Measurements from ENCODE around the gene PARD3. TPM values are rescaled to one million over a fixed set of nuclear protein-coding genes. Genes with fewer than 3 reads are reported as not detected.
A peak's percentile ranks its signal among the peaks of the same experiment; 100 is the strongest.

The PARD3 gene
- total RNA-seq, 1 experiment from 2014 or later, result 154 TPM

DNA sequence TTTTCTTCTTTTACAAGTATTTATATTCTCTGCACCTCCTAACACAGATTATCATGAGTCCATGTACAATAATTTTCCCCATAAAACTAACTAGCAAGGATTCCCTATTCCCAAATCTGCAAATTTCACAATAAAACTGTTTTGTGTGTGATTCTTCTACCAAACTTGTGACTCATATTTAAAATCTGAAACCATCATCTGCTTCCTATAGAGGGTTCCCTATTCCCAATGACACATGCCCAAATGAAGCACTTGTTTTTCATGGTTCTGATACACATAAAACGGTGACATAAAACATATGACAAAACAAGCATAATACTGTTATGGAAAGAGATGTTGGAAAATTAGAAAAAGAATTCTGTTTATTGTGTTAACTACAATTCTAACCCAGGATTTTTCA is 657.6 kb downstream of the PARD3 start:
- H4K20me1 ChIP-seq (ENCODE audit: low read length), result no peaks in the 10 kb centered on the region
- BruUV-seq (replicated peaks), result no TSS peak
- no peak overlapping the region for H3K4me3 ChIP-seq (ENCODE audit: low read length)
- ATAC-seq (peak; percentile 65), DNase-seq (peak; percentile 82)
- H3K4me2 ChIP-seq (ENCODE audit: low read length), result peak overlapping the region; percentile 35
- ChIA-PET POLR2A (ENCODE audit: unreplicated experiment) (no interaction called here), CTCF (interaction anchor here (0.5 to 0.6 kb wide), 2 partner anchors 422 to 823 kb away, joined by 3 read pairs; partner anchors contain the start of gene NRP1)
- peaks cover 9% of the 10 kb centered on the region for H3F3A ChIP-seq (ENCODE audit: low read length, unreplicated experiment)
- H3K27me3 ChIP-seq (ENCODE audit: low read length), result no peaks in the 10 kb centered on the region
- H3K9me2 ChIP-seq (replicated peaks; ENCODE audit: low read length), result peaks cover 3% of the 10 kb centered on the region; the same call in 1 of the 2 replicates
- TF ChIP-seq, protein P1, sequence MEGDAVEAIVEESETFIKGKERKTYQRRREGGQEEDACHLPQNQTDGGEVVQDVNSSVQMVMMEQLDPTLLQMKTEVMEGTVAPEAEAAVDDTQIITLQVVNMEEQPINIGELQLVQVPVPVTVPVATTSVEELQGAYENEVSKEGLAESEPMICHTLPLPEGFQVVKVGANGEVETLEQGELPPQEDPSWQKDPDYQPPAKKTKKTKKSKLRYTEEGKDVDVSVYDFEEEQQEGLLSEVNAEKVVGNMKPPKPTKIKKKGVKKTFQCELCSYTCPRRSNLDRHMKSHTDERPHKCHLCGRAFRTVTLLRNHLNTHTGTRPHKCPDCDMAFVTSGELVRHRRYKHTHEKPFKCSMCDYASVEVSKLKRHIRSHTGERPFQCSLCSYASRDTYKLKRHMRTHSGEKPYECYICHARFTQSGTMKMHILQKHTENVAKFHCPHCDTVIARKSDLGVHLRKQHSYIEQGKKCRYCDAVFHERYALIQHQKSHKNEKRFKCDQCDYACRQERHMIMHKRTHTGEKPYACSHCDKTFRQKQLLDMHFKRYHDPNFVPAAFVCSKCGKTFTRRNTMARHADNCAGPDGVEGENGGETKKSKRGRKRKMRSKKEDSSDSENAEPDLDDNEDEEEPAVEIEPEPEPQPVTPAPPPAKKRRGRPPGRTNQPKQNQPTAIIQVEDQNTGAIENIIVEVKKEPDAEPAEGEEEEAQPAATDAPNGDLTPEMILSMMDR (conservative IDR thresholded peaks at IDR 0.05; ENCODE audit: low read depth, low read length), result no peak
- TF ChIP-seq EZH2phosphoT487 (IDR thresholded peaks at IDR 0.05; ENCODE audit: borderline replicate concordance, low read length), result no peak
- TF ChIP-seq EZH2 (IDR thresholded peaks at IDR 0.05; ENCODE audit: low read length, unreplicated experiment), result no peak
- no peaks in the 10 kb centered on the region for H3K79me2 ChIP-seq (ENCODE audit: low read length)
- H3K4me1 ChIP-seq (ENCODE audit: insufficient read depth, low read length), result peaks cover 22% of the 10 kb centered on the region
- H3K9ac ChIP-seq (ENCODE audit: low read length), result no peak overlapping the region
- H3K9me3 ChIP-seq (ENCODE audit: low read length), result no peaks in the 10 kb centered on the region
- H2AFZ ChIP-seq (ENCODE audit: low read length), result no peak overlapping the region
- peak overlapping the region; percentile 46 for H3K27ac ChIP-seq (ENCODE audit: low read length)
- H3K36me3 ChIP-seq (ENCODE audit: low read depth, low read length), result no peaks in the 10 kb centered on the region
- intact Hi-C loops (cut with micrococcal nuclease), result loop anchor here (1.0 to 5.0 kb wide), 2 partner anchors 28 to 825 kb away; partner anchors contain the start of gene NRP1

GRCh38 chr10:34156781-34157425 is 658.2 kb downstream of the PARD3 start:
- no peaks in the 10 kb centered on the region for H3K36me3 ChIP-seq (ENCODE audit: low read depth, low read length)
- H2AFZ ChIP-seq (ENCODE audit: low read length), result no peak overlapping the region
- H3K9me2 ChIP-seq (replicated peaks; ENCODE audit: low read length), result peaks cover 3% of the 10 kb centered on the region; the same call in 1 of the 2 replicates
- TF ChIP-seq EZH2phosphoT487 (IDR thresholded peaks at IDR 0.05; ENCODE audit: borderline replicate concordance, low read length), result no peak
- TF ChIP-seq, protein P1 (conservative IDR thresholded peaks at IDR 0.05; ENCODE audit: low read depth, low read length), result peak; percentile 73
- peak overlapping the region; percentile 35 for H3K4me2 ChIP-seq (ENCODE audit: low read length)
- intact Hi-C loops (cut with micrococcal nuclease), result loop anchor here (1.0 to 5.0 kb wide), 2 partner anchors 28 to 825 kb away; partner anchors contain the start of gene NRP1
- H4K20me1 ChIP-seq (ENCODE audit: low read length), result no peaks in the 10 kb centered on the region
- no peak overlapping the region for H3K4me3 ChIP-seq (ENCODE audit: low read length)
- H3K27ac ChIP-seq (ENCODE audit: low read length), result peak overlapping the region; percentile 46
- DNase-seq (peak; percentile 95), ATAC-seq (peak; percentile 96)
- no peaks in the 10 kb centered on the region for H3K9me3 ChIP-seq (ENCODE audit: low read length)
- CTCF ChIA-PET, result interaction anchor here (0.5 to 0.7 kb wide), 5 partner anchors 82 to 823 kb away, joined by 3 to 8 read pairs (median 3); partner anchors contain the start of gene NRP1
- H3K4me1 ChIP-seq (ENCODE audit: insufficient read depth, low read length), result peaks cover 22% of the 10 kb centered on the region
- BruUV-seq (replicated peaks), result no TSS peak
- no peaks in the 10 kb centered on the region for H3K79me2 ChIP-seq (ENCODE audit: low read length)
- H3K9ac ChIP-seq (ENCODE audit: low read length), result no peak overlapping the region
- H3K27me3 ChIP-seq (ENCODE audit: low read length), result no peaks in the 10 kb centered on the region
- H3F3A ChIP-seq (ENCODE audit: low read length, unreplicated experiment), result peaks cover 9% of the 10 kb centered on the region
- POLR2A ChIA-PET (ENCODE audit: unreplicated experiment), result interaction anchor here (0.5 kb wide), 1 partner anchor 82 kb away, joined by 4 read pairs; no protein-coding TSS in a partner anchor

GRCh38 chr10:34155812-34156211 is 659.3 kb downstream of the PARD3 start:
- H3K4me3 ChIP-seq (ENCODE audit: low read length), result no peak overlapping the region
- TF ChIP-seq, protein P1 (conservative IDR thresholded peaks at IDR 0.05; ENCODE audit: low read depth, low read length), result no peak
- no peak for TF ChIP-seq EZH2 (IDR thresholded peaks at IDR 0.05; ENCODE audit: low read length, unreplicated experiment)
- TF ChIP-seq EZH2phosphoT487 (IDR thresholded peaks at IDR 0.05; ENCODE audit: borderline replicate concordance, low read length), result no peak
- ChIA-PET POLR2A (ENCODE audit: unreplicated experiment) (no interaction called here), CTCF (no interaction called here)
- H3K27me3 ChIP-seq (ENCODE audit: low read length), result no peaks in the 10 kb centered on the region
- no TSS peak for BruUV-seq (replicated peaks)
- H3K4me2 ChIP-seq (ENCODE audit: low read length), result no peak overlapping the region
- no peaks in the 10 kb centered on the region for H3K9me3 ChIP-seq (ENCODE audit: low read length)
- no peaks in the 10 kb centered on the region for H3K36me3 ChIP-seq (ENCODE audit: low read depth, low read length)
- no peaks in the 10 kb centered on the region for H3K79me2 ChIP-seq (ENCODE audit: low read length)
- intact Hi-C loops (cut with micrococcal nuclease), result loop anchor here (5.0 kb wide), 1 partner anchor 824 kb away; the partner anchor contains the start of gene NRP1
- peaks cover 22% of the 10 kb centered on the region for H3K4me1 ChIP-seq (ENCODE audit: insufficient read depth, low read length)
- H4K20me1 ChIP-seq (ENCODE audit: low read length), result no peaks in the 10 kb centered on the region
- H3K27ac ChIP-seq (ENCODE audit: low read length), result no peak overlapping the region
- ATAC-seq (no peak), DNase-seq (no peak)
- peaks cover 9% of the 10 kb centered on the region for H3F3A ChIP-seq (ENCODE audit: low read length, unreplicated experiment)
- H3K9ac ChIP-seq (ENCODE audit: low read length), result no peak overlapping the region
- H3K9me2 ChIP-seq (replicated peaks; ENCODE audit: low read length), result peaks cover 3% of the 10 kb centered on the region; the same call in 1 of the 2 replicates
- no peak overlapping the region for H2AFZ ChIP-seq (ENCODE audit: low read length)
